Loucy (cell line): Measurements from ENCODE around the gene PCSK4.

Experiments
- H2AFZ ChIP-seq: fragments of 200-600 bp; sonication (generic); 2 replicates; pipeline ENCODE4 v1.6.0; 2016; ENCODE audit warnings: antibody characterized with exemption, mild to moderate bottlenecking, low read length, moderate library complexity
- H3F3A ChIP-seq: fragments of 200-600 bp; 2 replicates; pipeline ENCODE4 v1.6.0; 2016; ENCODE audit warnings: antibody characterized with exemption, low read depth, mild to moderate bottlenecking
- H3K27me3 ChIP-seq: fragments of 200-600 bp; sonication (generic); 2 replicates; pipeline ENCODE4 v1.6.1; 2014; ENCODE audit warnings: low read length, mild to moderate bottlenecking; ENCODE audit not compliant: insufficient read depth, poor library complexity, severe bottlenecking
- H3K36me3 ChIP-seq: fragments of 200-600 bp; sonication (generic); 2 replicates; pipeline ENCODE4 v1.6.1; 2016; ENCODE audit warnings: low read length; ENCODE audit not compliant: insufficient read depth
- H3K4me1 ChIP-seq: fragments of 200-600 bp; sonication (generic); 2 replicates; pipeline ENCODE4 v1.5.1; 2014; ENCODE audit warnings: low read length, mild to moderate bottlenecking; ENCODE audit not compliant: insufficient read depth, poor library complexity, severe bottlenecking
- H3K4me2 ChIP-seq: fragments of 200-600 bp; sonication (generic); 2 replicates; pipeline ENCODE4 v1.6.0; 2014; ENCODE audit warnings: antibody characterized with exemption, low read length, low read depth, mild to moderate bottlenecking; ENCODE audit not compliant: poor library complexity, severe bottlenecking
- H3K4me3 ChIP-seq: fragments of 200-600 bp; sonication (generic); 2 replicates; pipeline ENCODE4 v1.5.1; 2014; ENCODE audit warnings: low read length, mild to moderate bottlenecking, mixed read lengths; ENCODE audit not compliant: poor library complexity, severe bottlenecking
- H3K79me2 ChIP-seq: fragments of 200-600 bp; sonication (generic); 2 replicates; pipeline ENCODE4 v1.6.1; 2014; ENCODE audit warnings: low read length; ENCODE audit not compliant: insufficient read depth
- H3K9ac ChIP-seq: fragments of 200-600 bp; sonication (generic); 2 replicates; pipeline ENCODE4 v1.6.0; 2014; ENCODE audit warnings: mild to moderate bottlenecking, low read depth, low read length, moderate library complexity; ENCODE audit not compliant: poor library complexity, severe bottlenecking
- H3K9me2 ChIP-seq: fragments of 200-600 bp; sonication (generic); replicated peaks from 2 replicates; pipeline ENCODE4 v1.6.1; 2016; ENCODE audit warnings: low read depth, low read length, mixed read lengths
- H3K9me3 ChIP-seq: fragments of 200-600 bp; sonication (generic); 2 replicates; pipeline ENCODE4 v1.6.1; 2014; ENCODE audit warnings: mild to moderate bottlenecking, antibody characterized with exemption, low read length, low read depth; ENCODE audit not compliant: insufficient read depth
- H4K20me1 ChIP-seq: fragments of 200-600 bp; sonication (generic); 2 replicates; pipeline ENCODE4 v1.6.0; 2014; ENCODE audit warnings: antibody characterized with exemption, low read length, mild to moderate bottlenecking; ENCODE audit not compliant: insufficient read depth, poor library complexity, severe bottlenecking
- CTCF ChIP-seq: fragments of 200-600 bp; sonication (generic); conservative IDR thresholded peaks from 2 replicates; pipeline ENCODE4 v1.5.1; 2014; ENCODE audit warnings: mild to moderate bottlenecking, antibody characterized with exemption, low read length
- EZH2phosphoT487 ChIP-seq: fragments of 200-600 bp; IDR thresholded peaks from 2 replicates; pipeline ENCODE4 v1.6.1; 2018; ENCODE audit warnings: antibody characterized with exemption, mild to moderate bottlenecking, moderate library complexity, borderline replicate concordance

The PCSK4 gene

DNA sequence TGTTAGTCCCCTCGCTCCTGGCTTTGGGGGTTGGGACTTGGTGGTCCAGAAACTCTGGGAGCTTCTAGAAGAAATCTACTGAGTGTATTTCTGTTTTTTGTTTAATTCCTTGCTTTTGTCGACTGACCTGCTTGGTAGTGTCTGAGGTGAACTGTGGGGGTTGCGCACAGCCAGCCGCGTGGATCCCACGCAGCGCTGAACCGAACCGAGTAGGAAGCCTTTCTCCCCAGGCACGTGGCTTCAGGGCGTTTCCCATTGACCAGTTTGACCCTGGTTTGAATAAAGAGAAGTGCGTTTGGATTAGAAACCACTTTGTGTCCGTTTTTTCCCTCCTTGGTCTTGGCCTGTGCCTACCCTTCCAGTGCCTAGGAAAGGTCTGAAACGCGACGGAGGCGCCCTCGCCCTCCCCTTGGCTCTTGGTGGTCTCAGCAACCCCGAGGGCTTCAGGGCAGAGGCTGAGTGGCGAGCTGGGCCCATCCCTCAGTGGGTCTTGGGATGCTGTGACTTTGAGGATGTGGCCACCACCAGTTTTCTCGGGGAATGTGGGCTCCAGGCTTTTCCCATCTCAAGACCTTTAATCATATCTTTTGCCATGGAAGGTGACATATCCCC lies 54.7 kb downstream of the PCSK4 start:
- peaks cover 9% of the 10 kb centered on the region for H3K27me3 ChIP-seq
- peaks cover 26% of the 10 kb centered on the region for H3K79me2 ChIP-seq
- no peaks in the 10 kb centered on the region for H3K9me2 ChIP-seq
- peaks cover 12% of the 10 kb centered on the region for H3K4me1 ChIP-seq
- peaks cover 27% of the 10 kb centered on the region for H4K20me1 ChIP-seq
- no peak overlapping the region for H2AFZ ChIP-seq
- H3K4me2 ChIP-seq, result no peak overlapping the region
- no peaks in the 10 kb centered on the region for H3K9me3 ChIP-seq
- H3K9ac ChIP-seq, result no peak overlapping the region
- no peak overlapping the region for H3K4me3 ChIP-seq
- H3F3A ChIP-seq, result no peaks in the 10 kb centered on the region
- H3K36me3 ChIP-seq, result peaks cover 41% of the 10 kb centered on the region
- TF ChIP-seq CTCF, result no peak
- no peak for TF ChIP-seq EZH2phosphoT487

DNA sequence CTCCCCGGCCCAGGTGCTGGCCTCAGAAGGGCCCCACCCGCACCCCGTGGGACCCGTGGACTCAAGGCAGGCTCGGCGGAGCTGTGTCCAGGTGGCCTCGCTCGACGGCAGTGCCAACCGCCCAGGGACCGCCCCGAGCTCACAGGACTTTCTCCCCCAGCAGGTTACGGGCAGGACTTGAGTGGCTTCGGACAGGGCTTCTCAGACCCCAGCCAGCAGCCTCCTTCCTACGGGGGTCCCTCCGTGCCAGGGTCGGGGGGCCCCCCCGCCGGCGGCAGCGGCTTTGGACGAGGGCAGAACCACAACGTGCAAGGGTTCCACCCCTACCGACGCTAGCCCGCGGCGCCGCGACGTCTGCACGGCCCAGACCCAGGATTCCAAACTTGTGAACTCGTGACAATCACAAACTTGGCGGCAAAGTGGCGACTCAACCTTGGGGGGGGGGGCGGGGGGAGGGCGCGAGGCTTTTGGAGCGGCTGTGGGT lies 55.5 kb downstream of the PCSK4 start:
- no peak overlapping the region for H3K4me3 ChIP-seq
- H3K79me2 ChIP-seq, result peaks cover 18% of the 10 kb centered on the region
- TF ChIP-seq EZH2phosphoT487, result no peak
- no peak for TF ChIP-seq CTCF
- no peaks in the 10 kb centered on the region for H3F3A ChIP-seq
- no peak overlapping the region for H3K9ac ChIP-seq
- no peaks in the 10 kb centered on the region for H3K9me2 ChIP-seq
- H3K36me3 ChIP-seq, result peaks cover 45% of the 10 kb centered on the region; the same call in 1 of the 2 replicates
- H2AFZ ChIP-seq, result no peak overlapping the region
- no peaks in the 10 kb centered on the region for H3K9me3 ChIP-seq
- H3K27me3 ChIP-seq, result peaks cover 9% of the 10 kb centered on the region
- peaks cover 18% of the 10 kb centered on the region for H4K20me1 ChIP-seq
- peaks cover 5% of the 10 kb centered on the region for H3K4me1 ChIP-seq
- H3K4me2 ChIP-seq, result no peak overlapping the region

GRCh38 chr19:1434040-1434366 lies 56.1 kb downstream of the PCSK4 start:
- Histone ChIP-seq H3K79me2 (peaks cover 12% of the 10 kb centered on the region), H3K4me2 (no peak overlapping the region), H2AFZ (no peak overlapping the region), H3K4me1 (peaks cover 2% of the 10 kb centered on the region), H4K20me1 (peaks cover 12% of the 10 kb centered on the region), H3K9ac (no peak overlapping the region), H3K4me3 (no peak overlapping the region), H3K9me3 (no peaks in the 10 kb centered on the region), H3K9me2 (no peaks in the 10 kb centered on the region), H3K36me3 (peaks cover 51% of the 10 kb centered on the region; the same call in 1 of the 2 replicates), H3K27me3 (peaks cover 9% of the 10 kb centered on the region), H3F3A (no peaks in the 10 kb centered on the region)
- TF ChIP-seq CTCF (no peak), EZH2phosphoT487 (no peak)
